Breast epithelium (tissue), 4 donors: ENCODE measurements around the gene C11orf68. TPM values are rescaled to one million over a fixed set of nuclear protein-coding genes. Genes with fewer than 3 reads are reported as not detected.

Experiments
- DNase-seq, 2 donors: peaks; one replicate each; pipeline ENCODE4 v3.0.0-alpha.2; 2019; ENCODE audit warnings: low spot score in 2 of 2
- H3K27ac ChIP-seq, 2 donors: fragments of 200-600 bp; sonication (generic) in 1 of 2; one replicate each; pipeline ENCODE4 v1.5.1; 2016 to 2019; ENCODE audit warnings: mild to moderate bottlenecking in 1 of 2
- H3K27me3 ChIP-seq, 2 donors: fragments of 200-600 bp; sonication (generic) in 1 of 2; one replicate each; pipeline versions ENCODE4 v1.5.1 to v1.6.0; 2017 to 2019; ENCODE audit warnings: control low read depth in 1 of 2, mild to moderate bottlenecking in 1 of 2
- H3K36me3 ChIP-seq: fragments of 200-600 bp; one replicate; pipeline ENCODE4 v1.5.1; 2019
- H3K4me1 ChIP-seq, 2 donors: fragments of 200-600 bp; sonication (generic); one replicate each; pipeline ENCODE4 v1.5.1; 2016 to 2019; ENCODE audit warnings: control low read depth in 1 of 2
- H3K4me3 ChIP-seq, 3 donors: fragments of 200-600 bp; sonication (generic); 1 replicate in 2 of 3; 2 replicates in 1 of 3; pipeline ENCODE4 v1.5.1; 2016 to 2019; ENCODE audit warnings: mild to moderate bottlenecking in 3 of 3, moderate library complexity in 2 of 3
- H3K9me3 ChIP-seq, 2 donors: fragments of 200-600 bp; sonication (generic) in 1 of 2; one replicate each; pipeline ENCODE4 v1.5.1; 2016 to 2019; ENCODE audit warnings: control low read depth in 1 of 2
- POLR2A ChIP-seq: fragments of 450-650 bp; IDR thresholded peaks from one replicate; pipeline ENCODE4 v1.6.1; 2016; ENCODE audit warnings: antibody characterized with exemption, mild to moderate bottlenecking, moderate library complexity
- POLR2AphosphoS5 ChIP-seq, 3 donors: sonication (generic); formaldehyde crosslinking; IDR thresholded peaks; one replicate each; pipeline ENCODE4 v1.6.1; 2017; ENCODE audit warnings: antibody characterized with exemption in 3 of 3
- intact Hi-C: fragments of 100-400 bp; cut with DNase I; formaldehyde crosslinking; loops from one replicate; pipeline ENCODE4 v1.15.1; 2023; ENCODE audit warnings: low total_unique reads
- total RNA-seq, 3 donors: library from RNA; depleted of rRNA; stranded (reverse); fragments of >200 nt; gene quantifications; one replicate each; pipeline ENCODE4 v1.1.0, GENCODE V29; 2016
- TF ChIP-seq, protein P1 (sequence below), 3 donors: fragments of 450-650 bp; IDR thresholded peaks; one replicate each; pipeline ENCODE4 v1.5.1; 2016 to 2017; ENCODE audit warnings: antibody characterized with exemption in 3 of 3, mild to moderate bottlenecking in 3 of 3, moderate library complexity in 3 of 3

Gene C11orf68
- total RNA-seq, 3 donors from 2014 or later: 16.7 to 20.3 (median 19.7) TPM

DNA sequence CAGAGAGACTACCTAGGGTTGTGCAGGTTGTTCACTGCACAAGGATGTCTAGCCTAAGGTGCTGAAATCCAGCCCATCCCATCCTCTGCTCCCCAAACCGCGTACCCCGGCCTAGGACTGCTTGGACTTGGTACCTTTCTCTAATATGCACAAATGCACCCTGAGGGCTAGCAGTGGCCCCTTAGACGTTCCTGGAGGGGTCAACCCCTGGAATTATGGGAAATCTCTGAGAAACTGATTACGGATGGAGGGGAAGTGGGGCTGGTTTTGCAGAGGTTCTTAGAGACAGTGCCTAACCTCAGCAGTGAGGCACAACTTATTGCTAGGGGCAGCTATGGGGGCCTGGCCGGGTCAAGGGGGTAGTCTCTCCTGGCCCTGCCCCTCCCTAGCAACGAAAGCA is 2.5 kb downstream of the C11orf68 start:
- Histone ChIP-seq H3K36me3 (no peaks in the 10 kb centered on the region), H3K4me1 (peaks cover 9 to 29% of the 10 kb centered on the region in 2 donors), H3K4me3 (peak overlapping the region in 1 of 3 donors; percentile 48), H3K27ac (peak overlapping the region; percentile 94 to 99), H3K9me3 (no peaks in the 10 kb centered on the region), H3K27me3 (no peaks in the 10 kb centered on the region)
- intact Hi-C loops: no loop called here
- DNase-seq: no peak
- TF ChIP-seq, protein P1, sequence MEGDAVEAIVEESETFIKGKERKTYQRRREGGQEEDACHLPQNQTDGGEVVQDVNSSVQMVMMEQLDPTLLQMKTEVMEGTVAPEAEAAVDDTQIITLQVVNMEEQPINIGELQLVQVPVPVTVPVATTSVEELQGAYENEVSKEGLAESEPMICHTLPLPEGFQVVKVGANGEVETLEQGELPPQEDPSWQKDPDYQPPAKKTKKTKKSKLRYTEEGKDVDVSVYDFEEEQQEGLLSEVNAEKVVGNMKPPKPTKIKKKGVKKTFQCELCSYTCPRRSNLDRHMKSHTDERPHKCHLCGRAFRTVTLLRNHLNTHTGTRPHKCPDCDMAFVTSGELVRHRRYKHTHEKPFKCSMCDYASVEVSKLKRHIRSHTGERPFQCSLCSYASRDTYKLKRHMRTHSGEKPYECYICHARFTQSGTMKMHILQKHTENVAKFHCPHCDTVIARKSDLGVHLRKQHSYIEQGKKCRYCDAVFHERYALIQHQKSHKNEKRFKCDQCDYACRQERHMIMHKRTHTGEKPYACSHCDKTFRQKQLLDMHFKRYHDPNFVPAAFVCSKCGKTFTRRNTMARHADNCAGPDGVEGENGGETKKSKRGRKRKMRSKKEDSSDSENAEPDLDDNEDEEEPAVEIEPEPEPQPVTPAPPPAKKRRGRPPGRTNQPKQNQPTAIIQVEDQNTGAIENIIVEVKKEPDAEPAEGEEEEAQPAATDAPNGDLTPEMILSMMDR (IDR thresholded peaks at IDR 0.05): no peak
- TF ChIP-seq POLR2A: no peak
- TF ChIP-seq POLR2AphosphoS5 (IDR thresholded peaks at IDR 0.05): no peak

GRCh38 chr11:65915821-65916251 is 3.0 kb downstream of the C11orf68 start:
- H3K27me3 ChIP-seq: no peaks in the 10 kb centered on the region
- DNase-seq: peak; percentile 70 to 79
- TF ChIP-seq POLR2AphosphoS5 (IDR thresholded peaks at IDR 0.05) (peak; percentile 42 to 92 (median 65)), POLR2A (no peak)
- TF ChIP-seq, protein P1 (IDR thresholded peaks at IDR 0.05): no peak
- intact Hi-C loops: no loop called here
- H3K9me3 ChIP-seq: no peaks in the 10 kb centered on the region
- H3K4me1 ChIP-seq: peaks cover 9 to 27% of the 10 kb centered on the region in 2 donors
- H3K27ac ChIP-seq: peak overlapping the region; percentile 94 to 99
- no peaks in the 10 kb centered on the region for H3K36me3 ChIP-seq
- H3K4me3 ChIP-seq: peak overlapping the region in 1 of 3 donors; percentile 48

DNA sequence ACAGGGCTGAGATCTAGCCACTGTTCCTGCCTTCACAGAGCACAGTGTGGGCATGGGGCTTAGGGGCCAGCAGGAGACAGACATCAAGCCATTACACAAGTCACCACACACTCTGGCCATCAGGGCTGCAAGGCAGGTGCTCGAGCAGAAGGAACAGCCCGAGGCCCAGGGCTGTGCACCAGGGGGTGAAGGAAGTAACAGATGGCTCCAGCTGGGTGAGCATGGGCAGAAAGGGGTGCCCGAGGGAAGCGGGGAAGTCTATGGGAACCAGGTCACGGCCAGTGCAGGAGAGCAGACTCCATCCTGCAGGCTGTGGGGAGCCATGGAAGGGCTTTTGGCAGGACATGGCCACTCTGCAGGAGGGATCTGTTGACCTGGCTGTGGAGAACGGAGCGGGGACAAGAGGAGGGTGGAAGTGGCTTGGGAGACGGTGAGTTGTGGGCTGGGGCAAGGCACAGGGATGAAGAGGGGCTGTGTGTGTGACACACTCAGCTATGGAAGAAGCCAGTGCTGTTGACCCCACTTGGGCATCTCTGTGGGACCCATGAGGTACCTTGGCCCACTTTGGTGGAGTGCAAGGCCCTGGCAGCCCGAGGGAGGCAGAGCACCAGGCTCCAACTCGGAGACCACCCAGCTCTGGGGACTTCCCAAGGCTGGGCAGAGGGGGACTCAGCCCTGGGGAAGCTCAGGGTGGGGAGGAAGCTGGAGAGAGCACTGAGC is 3.6 kb downstream of the C11orf68 start:
- Histone ChIP-seq H3K27ac (peak overlapping the region; percentile 94 to 99), H3K27me3 (no peaks in the 10 kb centered on the region), H3K4me3 (peak overlapping the region in 1 of 3 donors; percentile 48), H3K36me3 (no peaks in the 10 kb centered on the region), H3K9me3 (no peaks in the 10 kb centered on the region), H3K4me1 (peaks cover 9 to 21% of the 10 kb centered on the region in 2 donors)
- DNase-seq: no peak
- TF ChIP-seq POLR2AphosphoS5 (IDR thresholded peaks at IDR 0.05) (no peak), POLR2A (no peak)
- TF ChIP-seq, protein P1 (IDR thresholded peaks at IDR 0.05): no peak
- intact Hi-C loops: no loop called here

DNA sequence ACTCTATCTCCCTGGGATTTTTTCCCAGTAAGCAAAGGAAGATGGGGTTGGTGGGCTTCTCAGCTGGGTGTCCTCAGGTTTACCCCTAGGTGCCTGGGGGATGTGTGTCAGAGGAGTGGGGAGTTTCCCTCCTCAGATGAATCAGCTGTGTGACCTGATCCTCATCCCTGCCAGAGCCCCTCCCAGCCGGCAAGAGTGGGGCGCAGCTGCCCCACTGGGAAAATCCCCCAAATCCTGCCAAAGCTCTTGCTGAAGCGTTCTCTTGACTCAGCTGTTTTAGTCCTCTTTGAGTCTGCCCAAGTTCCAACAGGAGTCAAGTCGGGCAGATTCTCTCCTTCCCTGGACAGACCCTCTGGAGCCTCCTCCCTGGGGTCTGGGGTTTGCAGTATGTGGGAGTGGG is 6.0 kb downstream of the C11orf68 start:
- no peak for TF ChIP-seq POLR2A
- no peak for TF ChIP-seq POLR2AphosphoS5 (IDR thresholded peaks at IDR 0.05)
- TF ChIP-seq, protein P1 (IDR thresholded peaks at IDR 0.05): no peak
- intact Hi-C loops: no loop called here
- H3K4me1 ChIP-seq: peaks cover 9 to 19% of the 10 kb centered on the region in 2 donors

More for the DNA sequence above, 6.0 kb downstream of the C11orf68 start:
- no peaks in the 10 kb centered on the region for H3K27me3 ChIP-seq
- DNase-seq: no peak
- H3K27ac ChIP-seq: peak overlapping the region in 1 of 2 donors; percentile 12
- H3K4me3 ChIP-seq: no peak overlapping the region
- H3K36me3 ChIP-seq: no peaks in the 10 kb centered on the region
- no peaks in the 10 kb centered on the region for H3K9me3 ChIP-seq
